Dedifferentiated amniotic fluid mesenchymal stem cell (primary cell): Measurements from ENCODE around the gene ZNF398.
A peak's percentile ranks its signal among the peaks of the same experiment; 100 is the strongest.
"Not testable (repeated sequence)": the region's sequence is repeated elsewhere in the genome, so short reads cannot be mapped to it uniquely, and the experiment has no call there.

Experiments used
- DNase-seq: peaks from one replicate; pipeline ENCODE4 v3.0.0-alpha.2; 2016; ENCODE audit errors: extremely low spot score

Gene ZNF398

DNA sequence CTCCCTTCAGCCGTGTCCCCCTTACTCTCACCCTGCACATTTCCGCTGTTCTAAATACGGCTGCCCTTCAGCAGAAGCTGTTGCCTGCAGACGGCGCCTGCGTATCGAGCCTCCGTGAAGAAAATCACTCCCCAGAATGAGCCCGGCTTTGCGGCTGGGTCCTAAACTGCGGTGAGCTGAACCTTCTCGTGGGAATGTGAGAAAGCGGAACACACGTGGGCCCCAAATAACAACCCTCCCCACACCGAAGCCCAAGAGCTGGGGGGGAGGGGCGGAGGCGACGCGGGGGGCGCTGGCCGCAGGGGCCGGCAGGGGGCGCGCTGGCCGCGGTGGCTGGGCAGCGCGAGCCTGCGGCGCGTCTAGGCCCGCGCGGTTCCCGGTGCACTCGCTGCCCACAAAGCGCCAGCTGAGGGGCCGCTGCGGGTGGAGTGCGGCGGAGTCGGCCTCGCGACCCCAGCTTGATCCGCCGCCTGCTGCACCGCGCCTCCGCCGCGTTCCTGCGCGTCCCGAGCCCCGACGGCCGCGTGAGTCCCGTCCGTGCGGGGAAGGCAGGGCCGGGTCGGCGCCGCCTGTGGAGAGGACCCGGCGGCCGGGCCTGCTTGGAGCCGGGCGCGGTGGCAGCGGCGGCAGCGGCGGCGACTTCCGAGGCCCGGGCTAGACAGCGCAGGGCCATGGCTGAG lies at the start of gene ZNF398:
Gene ZNF398 (plus strand): TSS at position 382 of the 680 bp plus-strand sequence. CDS start 290 bp downstream, at position 672.
- DNase-seq = peak; percentile 33

- DNase-seq = no peak
These were observed 48.2 kb upstream of the ZNF398 start for GRCh38 chr7:149099058-149099457.

DNA sequence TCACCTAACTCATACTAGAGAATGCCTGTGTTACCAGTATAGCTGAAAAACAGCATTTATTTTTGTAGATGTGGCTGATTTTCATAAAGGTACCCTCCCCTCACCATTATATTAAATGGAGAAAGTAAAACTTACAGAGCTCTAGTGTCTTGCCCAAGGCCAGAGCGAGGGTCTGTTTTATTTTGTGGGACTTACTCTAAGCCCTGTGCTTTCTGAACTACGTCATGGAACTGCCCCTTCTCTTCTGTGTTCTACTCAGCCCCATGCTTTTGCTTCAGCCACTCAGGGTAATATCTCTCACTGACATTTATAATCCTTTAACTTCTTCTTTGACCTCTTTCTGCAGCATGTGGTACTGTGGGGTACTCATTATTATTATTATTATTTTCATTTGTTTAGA lies 46.4 kb upstream of the ZNF398 start:
- no peak for DNase-seq

DNA sequence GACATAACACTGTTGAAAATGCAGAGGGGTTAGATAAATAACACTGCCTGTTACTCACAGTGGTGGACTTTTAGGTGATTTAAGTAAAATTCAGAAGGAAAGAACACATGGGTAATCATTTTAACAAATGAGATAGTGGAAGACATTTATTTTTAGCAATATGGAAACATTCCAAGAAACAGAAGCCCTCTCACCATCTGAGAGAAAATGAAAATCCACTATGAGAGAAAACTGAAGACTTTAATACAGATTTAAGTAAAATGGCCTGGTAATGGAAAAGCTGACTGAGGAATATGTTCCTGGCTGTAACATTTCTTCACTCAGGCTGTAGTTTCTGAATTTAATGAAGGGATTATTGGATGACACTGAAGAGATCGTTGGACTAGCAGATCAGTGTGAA lies 44.6 kb upstream of the ZNF398 start:
- no peak for DNase-seq

- DNase-seq = no peak
These were observed 43.8 kb upstream of the ZNF398 start for GRCh38 chr7:149103424-149103823.

GRCh38 chr7:149104214-149104613 lies 43.0 kb upstream of the ZNF398 start:
- DNase-seq = no peak

DNA sequence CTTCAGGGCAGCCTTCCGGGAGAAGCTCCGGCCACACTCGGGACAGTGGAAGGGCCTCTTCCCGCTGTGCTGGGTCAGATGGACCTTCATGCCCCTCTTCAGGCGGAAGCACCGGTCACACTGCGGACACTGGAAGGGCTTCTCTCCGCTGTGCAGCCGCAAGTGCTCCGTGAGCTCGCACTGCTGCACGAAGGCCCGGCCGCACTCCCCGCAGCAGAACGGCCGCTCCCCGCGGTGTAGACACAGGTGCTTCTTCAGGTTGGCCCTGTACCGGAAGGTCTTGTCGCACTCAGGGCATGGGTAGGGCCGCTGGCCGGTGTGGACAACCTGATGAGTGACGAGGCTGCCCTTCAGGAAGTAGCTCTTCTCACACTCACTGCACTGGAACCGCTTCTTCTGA lies 42.5 kb upstream of the ZNF398 start:
- no peak for DNase-seq

DNA sequence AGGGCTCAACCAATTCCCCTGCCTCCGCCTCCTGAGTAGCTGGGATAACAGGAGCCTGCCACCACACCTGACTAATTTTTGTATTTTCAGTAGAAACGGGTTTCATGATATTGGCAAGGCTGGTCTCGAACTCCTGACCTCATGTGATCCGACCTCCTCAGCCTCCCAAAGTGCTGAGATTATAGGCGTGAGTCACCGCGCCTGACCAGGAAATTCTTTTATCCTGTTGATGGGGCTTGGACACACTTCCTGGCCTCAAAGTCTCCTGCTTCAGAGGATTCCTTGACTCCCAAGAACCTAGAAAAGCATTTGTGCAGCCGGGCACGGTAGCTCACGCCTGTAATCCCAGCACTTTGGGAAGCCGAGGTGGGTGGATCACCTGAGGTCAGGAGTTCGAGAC lies 37.3 kb upstream of the ZNF398 start:
- DNase-seq = no peak

DNA sequence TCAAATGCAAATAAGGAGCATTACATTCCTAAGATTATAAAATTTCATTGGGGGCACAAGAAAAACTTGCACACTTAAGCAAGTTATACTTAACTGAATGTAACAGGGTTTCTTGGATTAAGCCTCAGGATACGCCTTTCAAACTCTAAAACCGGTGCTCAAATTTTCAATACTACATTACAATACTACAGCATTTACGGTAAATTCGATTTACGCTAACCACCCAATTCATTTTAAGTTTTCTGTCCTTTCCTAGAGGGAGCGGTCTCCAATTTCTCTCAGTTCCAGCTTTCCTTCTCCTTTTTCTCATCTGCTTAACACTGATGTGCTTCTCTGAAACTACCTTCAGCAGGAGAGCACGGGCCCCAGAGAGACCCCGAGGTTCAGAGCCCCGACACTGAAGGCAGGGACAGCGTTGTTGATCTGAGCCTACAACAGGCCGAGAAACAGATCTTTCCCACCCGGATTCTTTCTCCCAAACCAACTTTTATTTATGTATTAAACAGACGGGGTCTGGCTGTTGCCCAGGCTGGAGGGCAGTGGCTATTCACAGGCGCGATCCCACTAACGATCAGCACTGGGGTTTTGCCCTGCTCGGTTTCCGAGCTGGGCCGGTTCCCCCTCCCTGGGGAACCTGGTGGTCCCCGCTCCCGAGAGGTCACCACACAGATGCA lies 21.9 kb upstream of the ZNF398 start:
- DNase-seq = no peak

GRCh38 chr7:149125863-149126661 lies 21.2 kb upstream of the ZNF398 start, which contains the start of gene ZNF425:
Gene ZNF425 (minus strand): TSS chr7:149126324. CDS start chr7:149126213, 111 bp downstream.
- peak; percentile 83 for DNase-seq

DNA sequence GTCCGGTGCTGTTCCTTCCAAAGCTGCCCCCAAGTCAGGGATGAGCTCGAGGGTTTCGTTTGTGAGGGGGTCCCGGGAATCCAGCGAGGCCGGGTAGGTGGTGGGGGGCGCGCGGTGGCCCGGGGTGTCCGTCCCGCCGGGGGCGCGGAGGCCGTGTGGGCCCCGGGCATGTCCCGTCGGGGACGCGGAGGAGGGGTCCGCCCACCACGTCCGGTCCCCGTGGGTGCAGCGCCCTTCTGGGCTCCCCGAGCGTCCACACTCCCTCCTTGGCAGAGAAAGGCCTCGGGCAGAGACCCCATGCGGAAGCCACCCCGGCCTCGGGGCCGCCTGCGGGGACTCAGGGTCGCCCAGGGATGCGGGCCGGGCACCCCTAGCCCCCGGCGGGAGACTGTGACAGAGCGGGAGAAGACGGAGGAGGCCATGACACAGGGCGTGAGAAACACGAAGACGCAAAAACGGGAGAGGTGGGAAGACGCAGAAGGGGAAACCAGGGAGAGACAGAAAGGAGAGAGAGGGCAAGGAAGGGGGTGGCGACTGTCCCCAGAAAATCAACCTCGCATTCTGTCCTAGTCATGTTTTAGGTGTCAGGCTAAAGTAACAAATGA lies 20.5 kb upstream of the ZNF398 start:
- no peak for DNase-seq

DNA sequence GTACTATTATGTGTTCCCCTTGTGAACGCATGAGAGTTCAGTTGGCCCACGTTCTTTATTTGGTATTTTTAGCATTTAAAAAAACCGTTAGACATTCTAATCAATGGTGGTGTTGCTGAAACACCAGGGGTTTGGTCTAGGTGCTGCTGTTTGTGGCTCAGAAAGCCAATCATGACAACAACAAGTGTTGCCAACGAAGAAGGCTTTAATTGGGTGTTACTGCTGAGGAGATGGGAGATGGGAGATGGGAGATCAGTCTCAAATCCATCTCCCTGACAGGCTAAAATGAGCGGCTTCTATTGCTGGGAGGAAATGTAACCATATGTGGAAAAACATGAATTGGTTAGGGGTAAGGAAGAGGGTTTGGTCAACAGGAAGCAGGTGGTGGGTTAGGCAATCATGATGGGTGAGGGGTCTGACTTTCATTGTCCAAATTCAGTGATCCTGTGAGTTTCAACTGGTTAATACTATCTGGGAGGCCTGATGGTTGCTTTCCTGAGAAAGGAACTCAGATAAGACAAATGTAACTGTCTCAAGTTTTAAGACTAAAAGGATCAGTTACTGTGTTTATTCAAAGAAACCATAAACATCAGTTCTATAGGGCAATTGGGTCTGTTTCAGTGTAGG lies 16.6 kb upstream of the ZNF398 start:
- DNase-seq = no peak

- no peak for DNase-seq
These were observed 14.1 kb upstream of the ZNF398 start for GRCh38 chr7:149133028-149133710.

- DNase-seq = no peak
These were observed 11.1 kb upstream of the ZNF398 start for GRCh38 chr7:149136118-149136517.

- no peak for DNase-seq
These were observed 6.4 kb upstream of the ZNF398 start for GRCh38 chr7:149140831-149141230.

DNA sequence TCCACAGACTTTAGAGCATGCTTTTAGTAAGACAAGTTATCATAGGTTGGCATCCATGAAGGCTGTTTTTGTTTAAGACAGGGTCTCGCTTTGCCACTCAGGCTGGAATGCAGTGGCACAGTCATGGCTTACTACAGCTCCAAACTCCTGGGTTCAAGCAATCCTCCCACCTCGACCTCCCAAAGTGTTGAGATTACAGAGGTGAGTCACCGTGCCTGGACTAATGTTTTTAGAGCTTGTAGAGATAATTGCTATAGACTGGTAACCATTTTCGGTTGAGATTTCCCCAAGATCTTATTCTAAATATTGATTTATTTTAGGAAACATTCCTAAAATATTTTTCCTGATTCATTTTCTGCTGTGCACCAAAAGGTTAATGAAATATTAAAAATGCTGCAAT lies 5.4 kb upstream of the ZNF398 start:
- no peak for DNase-seq

DNA sequence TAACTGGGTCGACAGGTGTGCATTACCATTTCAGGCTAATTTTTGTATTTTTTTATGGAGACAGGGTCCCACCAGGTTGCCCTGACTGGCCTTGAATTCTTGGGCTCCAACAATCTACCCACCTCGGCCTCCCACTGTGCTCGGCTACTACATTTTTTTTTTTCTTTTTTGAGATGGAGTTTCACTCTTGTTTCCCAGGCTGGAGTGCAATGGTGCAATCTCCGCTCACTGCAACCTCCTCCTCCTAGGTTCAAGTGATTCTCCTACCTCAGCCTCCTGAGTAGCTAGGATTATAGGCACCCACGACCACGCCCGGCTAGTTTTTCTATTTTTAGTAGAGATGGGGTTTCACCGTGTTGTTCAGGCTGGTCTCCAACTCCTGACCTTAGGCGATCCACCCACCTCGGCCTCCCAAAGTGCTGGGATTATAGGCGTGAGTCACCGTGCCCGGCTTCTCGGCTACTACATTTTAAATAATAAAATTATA lies 2.8 kb upstream of the ZNF398 start:
- not testable (repeated sequence) for DNase-seq

GRCh38 chr7:149145031-149145845 lies 2.0 kb upstream of the ZNF398 start:
- no peak for DNase-seq

GRCh38 chr7:149147752-149148653 lies 750 bp downstream of the ZNF398 start:
- DNase-seq = peak; percentile 46
